HG03571 (cell line): Measurements from ENCODE around the gene RNF212B.

Experiments
- ATAC-seq: cut with Tn5 transposase; IDR thresholded peaks from one replicate; pipeline ENCODE4 v1.9.1; 2021; ENCODE audit not compliant: unreplicated experiment

Gene RNF212B

DNA sequence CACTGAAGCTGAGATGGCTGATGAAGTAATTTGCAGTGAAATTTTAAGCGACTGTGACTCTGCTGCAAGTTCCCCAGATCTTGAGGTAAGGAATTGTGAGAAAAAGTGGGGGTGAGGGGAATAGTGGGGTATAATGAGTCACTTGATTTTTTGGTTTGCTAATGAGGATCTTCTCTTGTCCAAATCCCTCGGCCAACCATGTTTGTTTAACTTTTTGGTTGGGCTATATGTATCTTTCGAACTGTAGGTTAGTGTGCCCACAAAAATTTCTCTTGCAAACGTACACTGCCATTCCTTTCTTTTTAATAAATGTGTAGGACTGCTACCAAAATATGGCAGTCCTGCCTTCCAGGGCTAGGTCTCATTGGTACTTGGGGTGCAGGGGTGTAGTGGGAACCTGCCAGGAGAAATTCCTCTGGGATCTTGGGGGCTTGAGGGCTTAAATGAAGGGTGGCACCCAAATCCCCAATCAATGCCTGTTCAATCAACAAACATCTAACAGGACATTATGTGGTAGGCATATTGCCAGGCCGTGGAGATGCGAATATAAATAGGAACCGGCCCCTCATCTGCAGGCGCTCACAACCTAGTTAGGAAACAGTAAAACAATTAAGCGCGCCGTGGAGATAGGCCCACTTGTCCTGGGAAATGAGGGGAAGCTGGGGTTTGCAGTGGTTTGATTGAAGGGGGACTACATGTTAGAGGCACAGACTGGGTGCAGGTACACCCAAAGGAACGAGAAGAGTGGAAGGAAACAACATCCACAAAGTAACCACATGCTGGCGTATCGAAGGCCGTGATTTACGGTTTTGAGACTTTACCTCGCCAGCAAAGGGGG, 82.2 kb downstream of the RNF212B start:
- ATAC-seq: no peak

DNA sequence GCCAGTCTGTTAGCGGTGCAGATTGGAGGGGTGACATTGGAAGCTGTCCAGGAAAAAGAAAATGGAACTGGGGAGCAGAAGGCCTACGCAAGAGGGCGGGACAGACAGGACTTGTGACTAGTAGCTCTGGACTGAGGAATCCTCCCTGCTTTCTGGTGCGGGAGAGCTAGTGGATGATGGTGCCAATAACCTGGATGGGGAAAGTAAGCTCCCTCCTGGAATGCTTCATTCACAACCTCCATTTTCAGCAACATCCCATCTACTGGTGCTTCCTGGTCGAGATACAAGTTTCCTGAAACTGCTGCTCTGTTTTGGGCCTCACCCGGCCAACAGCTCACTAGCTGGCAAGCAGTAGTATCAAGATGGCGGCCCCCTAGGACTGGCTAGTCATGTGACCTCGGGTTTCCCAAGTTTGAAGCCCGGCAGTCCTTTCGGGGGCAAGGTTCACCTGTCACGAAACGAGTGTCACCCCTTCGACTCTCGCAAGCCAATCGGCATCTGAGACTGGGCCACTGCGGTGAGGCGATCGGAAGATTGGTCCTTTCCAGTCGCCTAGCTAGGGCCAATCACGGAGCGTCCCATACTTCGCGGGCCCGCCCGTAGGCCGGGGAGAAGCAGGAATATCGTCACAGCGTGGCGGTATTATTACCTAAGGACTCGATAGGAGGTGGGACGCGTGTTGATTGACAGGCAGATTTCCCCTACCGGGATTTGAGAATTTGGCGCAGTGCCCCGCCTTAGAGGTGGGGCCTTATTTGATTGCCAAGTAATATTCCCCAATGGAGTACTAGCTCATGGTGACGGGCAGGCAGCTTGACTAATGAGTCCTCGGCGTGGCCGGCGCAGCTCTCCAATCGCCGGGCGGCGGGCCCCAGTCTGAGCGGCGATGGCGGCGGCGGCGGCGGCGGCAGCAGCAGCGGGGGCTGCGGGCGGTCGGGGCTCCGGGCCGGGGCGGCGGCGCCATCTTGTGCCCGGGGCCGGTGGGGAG, 83.1 kb downstream of the RNF212B start, which contains the start of gene PABPN1:
Gene PABPN1 (plus strand): TSS at position 874 of the 988 bp plus-strand sequence. CDS start 13 bp downstream, at position 887.
- peak; percentile 90 for ATAC-seq

DNA sequence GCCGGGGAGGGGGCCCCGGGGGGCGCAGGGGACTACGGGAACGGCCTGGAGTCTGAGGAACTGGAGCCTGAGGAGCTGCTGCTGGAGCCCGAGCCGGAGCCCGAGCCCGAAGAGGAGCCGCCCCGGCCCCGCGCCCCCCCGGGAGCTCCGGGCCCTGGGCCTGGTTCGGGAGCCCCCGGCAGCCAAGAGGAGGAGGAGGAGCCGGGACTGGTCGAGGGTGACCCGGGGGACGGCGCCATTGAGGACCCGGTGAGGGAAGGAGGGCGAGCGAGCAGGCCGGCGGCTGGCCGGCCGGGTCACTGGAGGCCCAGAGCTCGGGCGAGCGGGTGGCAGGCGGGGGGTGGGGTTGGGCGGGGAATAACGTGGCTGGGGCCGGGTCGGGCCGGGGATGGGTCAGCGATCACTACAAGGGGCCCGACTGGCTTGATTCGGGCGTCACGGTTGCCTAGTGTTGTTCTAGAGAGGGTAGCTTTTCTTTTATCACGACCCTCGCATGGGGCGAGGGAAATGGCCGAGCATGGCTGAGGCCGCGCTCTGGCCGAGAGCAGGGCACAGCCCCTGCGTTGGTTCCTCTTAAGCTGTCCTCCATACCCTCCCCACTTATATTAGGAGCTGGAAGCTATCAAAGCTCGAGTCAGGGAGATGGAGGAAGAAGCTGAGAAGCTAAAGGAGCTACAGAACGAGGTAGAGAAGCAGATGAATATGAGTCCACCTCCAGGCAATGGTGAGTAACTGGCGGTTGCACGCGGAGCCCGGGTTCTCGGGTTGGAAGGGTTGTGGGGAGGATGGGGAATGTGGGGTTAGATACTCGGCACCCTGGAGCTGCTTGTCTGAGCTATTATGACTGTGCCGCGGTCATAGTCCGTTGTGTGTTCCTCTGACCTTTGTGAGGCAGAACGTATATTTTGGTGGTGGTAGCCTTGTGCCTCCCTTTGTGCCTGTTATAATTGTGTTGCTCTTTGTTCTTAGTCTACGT, 84.1 kb downstream of the RNF212B start:
- peak; percentile 12 for ATAC-seq
